ENCODE results near the gene TTYH1. TPM values are rescaled to one million over a fixed set of nuclear protein-coding genes. Genes with fewer than 3 reads are reported as not detected.

TTYH1 gene
- total and polyA plus RNA-seq, 12 donors, result 0.61 to 4.0 (median 1.6) TPM; not detected in 4

GRCh38 chr19:54422136-54422535 is 6.9 kb downstream of the TTYH1 start:
- Histone ChIP-seq H3K9me3 (replicated peaks in 1 of 3) (no peaks in the 10 kb centered on the region), H3K27ac (no peak overlapping the region), H3K4me3 (no peak overlapping the region), H3K36me3 (replicated peaks in 1 of 2) (no peaks in the 10 kb centered on the region), H3K27me3 (peaks cover 19% of the 10 kb centered on the region), H3K4me1 (replicated peaks in 1 of 2) (peaks cover 0 to 5% of the 10 kb centered on the region in 2 donors)
- TF ChIP-seq, protein P1, sequence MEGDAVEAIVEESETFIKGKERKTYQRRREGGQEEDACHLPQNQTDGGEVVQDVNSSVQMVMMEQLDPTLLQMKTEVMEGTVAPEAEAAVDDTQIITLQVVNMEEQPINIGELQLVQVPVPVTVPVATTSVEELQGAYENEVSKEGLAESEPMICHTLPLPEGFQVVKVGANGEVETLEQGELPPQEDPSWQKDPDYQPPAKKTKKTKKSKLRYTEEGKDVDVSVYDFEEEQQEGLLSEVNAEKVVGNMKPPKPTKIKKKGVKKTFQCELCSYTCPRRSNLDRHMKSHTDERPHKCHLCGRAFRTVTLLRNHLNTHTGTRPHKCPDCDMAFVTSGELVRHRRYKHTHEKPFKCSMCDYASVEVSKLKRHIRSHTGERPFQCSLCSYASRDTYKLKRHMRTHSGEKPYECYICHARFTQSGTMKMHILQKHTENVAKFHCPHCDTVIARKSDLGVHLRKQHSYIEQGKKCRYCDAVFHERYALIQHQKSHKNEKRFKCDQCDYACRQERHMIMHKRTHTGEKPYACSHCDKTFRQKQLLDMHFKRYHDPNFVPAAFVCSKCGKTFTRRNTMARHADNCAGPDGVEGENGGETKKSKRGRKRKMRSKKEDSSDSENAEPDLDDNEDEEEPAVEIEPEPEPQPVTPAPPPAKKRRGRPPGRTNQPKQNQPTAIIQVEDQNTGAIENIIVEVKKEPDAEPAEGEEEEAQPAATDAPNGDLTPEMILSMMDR (IDR thresholded peaks at IDR 0.05), result no peak
- no peak for TF ChIP-seq POLR2A (IDR thresholded peaks at IDR 0.05)
- DNase-seq, result no peak
- 83 to 86% (median 84%) methylated on average over 11 to 20 of the region's 20 CpGs for WGBS, 4 donors
- intact Hi-C loops (cut with DNase I), result no loop called here

GRCh38 chr19:54424201-54424600 is 8.9 kb downstream of the TTYH1 start:
- TF ChIP-seq, protein P1 (IDR thresholded peaks at IDR 0.05), result no peak
- no peak for TF ChIP-seq POLR2A (IDR thresholded peaks at IDR 0.05)
- Histone ChIP-seq H3K4me3 (no peak overlapping the region), H3K4me1 (replicated peaks in 1 of 2) (no peaks in the 10 kb centered on the region), H3K36me3 (replicated peaks in 1 of 2) (no peaks in the 10 kb centered on the region), H3K27me3 (peaks cover 13% of the 10 kb centered on the region), H3K9me3 (replicated peaks in 1 of 3) (no peaks in the 10 kb centered on the region), H3K27ac (no peak overlapping the region)
- no peak for DNase-seq
- intact Hi-C loops (cut with DNase I), result no loop called here
- WGBS, 4 donors, result 80 to 88% (median 87%) methylated on average over 11 to 14 of the region's 14 CpGs

- H3K36me3 ChIP-seq (replicated peaks in 1 of 2), result no peaks in the 10 kb centered on the region
- no peaks in the 10 kb centered on the region for H3K9me3 ChIP-seq (replicated peaks in 1 of 3)
- no peaks in the 10 kb centered on the region for H3K4me1 ChIP-seq (replicated peaks in 1 of 2)
- no peak overlapping the region for H3K4me3 ChIP-seq
- no peak for DNase-seq
- no peak overlapping the region for H3K27ac ChIP-seq
- intact Hi-C loops (cut with DNase I), result no loop called here
- TF ChIP-seq POLR2A (IDR thresholded peaks at IDR 0.05), result no peak
- TF ChIP-seq, protein P1 (IDR thresholded peaks at IDR 0.05), result no peak
- 85 to 89% (median 87%) methylated on average over 34 to 36 of the region's 36 CpGs for WGBS, 4 donors
- H3K27me3 ChIP-seq, result peaks cover 15% of the 10 kb centered on the region
Measured at GRCh38 chr19:54424660-54425381, 9.6 kb downstream of the TTYH1 start.

DNA sequence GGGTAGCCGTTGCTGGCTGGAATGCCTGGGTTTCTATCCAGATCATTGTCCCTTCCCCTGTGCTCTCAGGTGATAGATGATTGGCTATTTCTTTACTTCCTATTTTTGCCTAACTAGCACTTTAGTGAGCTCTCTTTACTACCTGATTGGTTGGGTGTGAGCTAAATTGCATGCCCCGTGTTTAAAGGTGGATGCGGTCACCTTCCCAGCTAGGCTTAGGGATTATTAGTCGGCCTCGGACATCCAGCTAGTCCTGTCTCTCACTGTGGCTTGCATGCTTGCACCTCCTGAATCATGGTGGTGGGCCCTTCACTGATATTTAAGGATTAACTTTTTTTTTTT is 10.1 kb downstream of the TTYH1 start:
- intact Hi-C loops (cut with DNase I), result no loop called here
- no peak overlapping the region for H3K27ac ChIP-seq
- WGBS, 4 donors, result 63 to 71% (median 68%) methylated on average over 5 of the region's 5 CpGs
- no peak overlapping the region for H3K4me3 ChIP-seq
- no peak for DNase-seq
- H3K36me3 ChIP-seq (replicated peaks in 1 of 2), result no peaks in the 10 kb centered on the region
- peaks cover 20% of the 10 kb centered on the region for H3K27me3 ChIP-seq
- H3K4me1 ChIP-seq (replicated peaks in 1 of 2), result no peaks in the 10 kb centered on the region
- TF ChIP-seq, protein P1 (IDR thresholded peaks at IDR 0.05), result no peak
- TF ChIP-seq POLR2A (IDR thresholded peaks at IDR 0.05), result no peak
- no peaks in the 10 kb centered on the region for H3K9me3 ChIP-seq (replicated peaks in 1 of 3)

Measured in adrenal gland (tissue), 12 donors.